Measurements from ENCODE around the gene GLI3. TPM values are rescaled to one million over a fixed set of nuclear protein-coding genes. Genes with fewer than 3 reads are reported as not detected.

GLI3 gene
- total RNA-seq (2021; fragmentation: NEBNext Ultra II Directional; extraction: Animal tissue kit (Norgen Biotek cat#: 25700)): 31.1 and 35.4 TPM in 2 replicates
- polyA plus RNA-seq (2011; rRNA removed): 8.0 and 10.6 TPM in 2 replicates
- polyA plus RNA-seq (2011; cell fraction: cytosol; rRNA removed): 6.6 TPM
- 14.8 TPM for polyA plus RNA-seq (2011; cell fraction: nucleus; rRNA removed)
- 11.4 to 18.7 TPM (median 12.7 TPM) in 4 replicates for polyA plus RNA-seq (2012, experiment 1 of 2)
- 3.0 TPM for polyA plus RNA-seq (2012, experiment 2 of 2)
- 7.5 TPM for polyA plus RNA-seq (2013, experiment 1 of 2)
- polyA plus RNA-seq (2013, experiment 2 of 2): 8.6 TPM
- 29.8 and 32.1 TPM in 2 replicates for polyA minus RNA-seq (2011; rRNA and poly(A)+ RNA removed)
- polyA minus RNA-seq (2011; cell fraction: cytosol; rRNA and poly(A)+ RNA removed): 16.4 TPM
- polyA minus RNA-seq (2011; cell fraction: nucleus; rRNA and poly(A)+ RNA removed): 27.0 TPM
- long read RNA-seq, experiment 1, partial matches to known transcripts: 0 of 8 reads
- long read RNA-seq, experiment 1, other reads (novel, unspliced or antisense): 8 of 8 reads
- long read RNA-seq, experiment 2, partial matches to known transcripts: 0 of 10 reads
- long read RNA-seq, experiment 2, other reads (novel, unspliced or antisense): 10 of 10 reads

DNA sequence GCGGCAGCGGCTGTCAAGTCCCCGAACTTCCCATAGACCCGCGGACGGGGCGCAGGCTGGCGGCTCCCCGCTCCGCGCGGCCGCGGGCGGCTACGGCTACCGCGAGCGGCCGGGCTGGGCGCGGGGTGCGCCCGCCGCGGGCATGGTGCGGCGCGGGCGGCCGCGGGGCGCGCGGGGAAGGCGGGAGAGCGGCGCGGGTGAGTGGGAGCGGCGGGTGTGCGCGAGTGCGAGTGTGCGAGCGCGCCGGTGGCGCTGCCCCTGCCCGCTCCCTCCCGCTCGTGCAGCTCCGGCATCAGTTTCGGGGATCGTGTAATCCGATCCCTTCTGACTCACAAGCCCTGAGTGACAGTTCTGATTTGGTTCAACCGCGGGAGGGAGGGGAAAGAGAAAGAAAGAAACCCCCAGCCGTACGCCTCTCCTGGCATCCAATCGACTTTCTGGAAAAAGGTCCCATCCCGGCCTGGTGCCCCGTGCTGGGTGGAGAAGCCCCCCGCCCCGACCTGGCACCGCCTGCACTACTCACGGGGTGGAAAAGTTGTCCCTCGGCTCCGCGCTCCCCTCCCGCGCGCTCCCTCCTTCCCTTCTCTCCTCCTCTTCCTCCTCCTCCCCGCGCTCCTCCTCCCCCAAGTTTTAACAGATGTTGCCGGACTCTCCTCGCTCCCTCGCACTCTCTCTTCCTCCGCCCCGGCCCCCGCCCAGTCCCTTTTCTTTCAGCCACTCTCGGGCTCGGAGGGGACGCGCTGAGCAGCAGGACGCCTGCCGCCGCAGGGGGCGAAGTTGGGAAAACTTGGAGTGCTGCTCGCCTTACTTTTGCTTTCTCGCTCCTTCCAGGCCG lies at the start of gene GLI3:
TSS of gene GLI3 (minus strand) at position 234 of the 835 bp plus-strand sequence. CDS start 13,956 bp downstream, outside the sequence.
- H3K4ac ChIP-seq (replicated peaks; ENCODE audit: insufficient read length, low read depth, low read length): no peak within 1 kb of the TSS
- peaks cover 0 to 2% of the 10 kb centered on the region in 2 experiments for H4K20me1 ChIP-seq (replicated peaks in 1 of 2; ENCODE audit: control insufficient read depth in 1 of 2, insufficient read depth in 2 of 2, low read length in 2 of 2)
- peak within 1 kb of the TSS; percentile 17 for H4K91ac ChIP-seq (replicated peaks; ENCODE audit: insufficient read length, low read length)
- H3K79me2 ChIP-seq (ENCODE audit: control insufficient read depth in 1 of 2, insufficient read depth in 2 of 2, low read length in 2 of 2): peaks cover 0 to 39% of the 10 kb centered on the region in 2 experiments; a peak in 2 of 4 replicates
- ChIA-PET CTCF (ENCODE audit: partially characterized antibody) (no interaction called here), POLR2A (ENCODE audit: partially characterized antibody) (interaction anchor here (0.7 to 2.3 kb wide), 7 partner anchors 8 to 258 kb away, joined by 3 to 6 read pairs (median 5); no protein-coding TSS in a partner anchor)
- 1% methylated on average over 32 of the region's 92 CpGs; no CpG with 5 or more reads in 1 of the 2 experiments for WGBS, 2 experiments (ENCODE audit: extremely low coverage in 1 of 2, insufficient coverage in 1 of 2, insufficient read length in 1 of 2, insufficient replicate concordance in 2 of 2, low coverage in 1 of 2, low lambda C conversion rate in 2 of 2, missing lambda C conversion rate in 1 of 2)
- H2BK5ac ChIP-seq (ENCODE audit: low read depth, low read length): peak within 1 kb of the TSS; percentile 88
- 0 out of 2 replicates have a peak within 1 kb of the TSS, but pooled peaks have one; percentile 32 for H2BK12ac ChIP-seq (ENCODE audit: low read depth, low read length)
- peak within 1 kb of the TSS; percentile 61 for H2AFZ ChIP-seq (ENCODE audit: low read length)
- H2BK15ac ChIP-seq (ENCODE audit: low read length): no peak within 1 kb of the TSS
- H3K9ac ChIP-seq (replicated peaks in 1 of 4; ENCODE audit: extremely low read depth in 1 of 4, low read depth in 3 of 4, low read length in 3 of 4): peak within 1 kb of the TSS; percentile 45 to 88 (median 59)
- H3K79me1 ChIP-seq (ENCODE audit: low read depth, low read length): no peaks in the 10 kb centered on the region
- no peak within 1 kb of the TSS for H2BK20ac ChIP-seq (ENCODE audit: low read length)
- H3K14ac ChIP-seq (ENCODE audit: insufficient read length): peak within 1 kb of the TSS; percentile 94
- H3K4me1 ChIP-seq (replicated peaks in 1 of 4; ENCODE audit: control insufficient read depth in 3 of 4, insufficient read depth in 4 of 4, low read length in 3 of 4): peaks cover 2 to 23% (median 13%) of the 10 kb centered on the region in 4 experiments; a peak in 6 of 7 replicates
- no peak within 1 kb of the TSS for H2BK120ac ChIP-seq (replicated peaks; ENCODE audit: low read depth, low read length)
- H3K23ac ChIP-seq (ENCODE audit: insufficient read length): peak within 1 kb of the TSS; percentile 27
- H3K4me3 ChIP-seq (ENCODE audit: extremely low read depth in 1 of 4, insufficient read depth in 2 of 4, low read depth in 3 of 4, low read length in 4 of 4): peak within 1 kb of the TSS; percentile 63 to 94 (median 85)
- peak within 1 kb of the TSS; percentile 65 for H4K5ac ChIP-seq (ENCODE audit: insufficient read length, low read depth, low read length)
- DNase-seq (ENCODE audit: low read depth in 1 of 2, low spot score in 2 of 2) (peak in 1 of 2 experiments; percentile 91), FAIRE-seq (no peak)
- peak within 1 kb of the TSS; percentile 80 for H4K8ac ChIP-seq (ENCODE audit: extremely low read depth, insufficient read depth, low read length)
- peak within 1 kb of the TSS; percentile 63; the same call in 1 of the 2 replicates for H3K27ac ChIP-seq (ENCODE audit: low read depth, low read length)
- H3K56ac ChIP-seq (replicated peaks; ENCODE audit: insufficient read length, low read depth, low read length): no peak within 1 kb of the TSS
- H3K9me3 ChIP-seq (ENCODE audit: insufficient read depth in 2 of 2, low read depth in 1 of 2, low read length in 1 of 2): no peaks in the 10 kb centered on the region
- peak within 1 kb of the TSS; percentile 94 to 97 for H3K4me2 ChIP-seq (ENCODE audit: insufficient read depth in 1 of 2, low read depth in 2 of 2, low read length in 2 of 2)
- H3K18ac ChIP-seq (ENCODE audit: extremely low read depth, low read length): peak within 1 kb of the TSS; percentile 73
- peaks cover 10% of the 10 kb centered on the region; the same call in 1 of the 2 replicates for H3K23me2 ChIP-seq (ENCODE audit: low read depth, low read length)
- H2AK5ac ChIP-seq (ENCODE audit: low read depth, low read length): no peak within 1 kb of the TSS
- peaks cover 0 to 24% (median 13%) of the 10 kb centered on the region in 4 experiments; a peak in 5 of 7 replicates for H3K27me3 ChIP-seq (replicated peaks in 1 of 4; ENCODE audit: control insufficient read depth in 3 of 4, extremely low read depth in 1 of 4, insufficient read depth in 3 of 4, low read length in 3 of 4)
- H3K36me3 ChIP-seq (ENCODE audit: control insufficient read depth in 2 of 4, insufficient read depth in 4 of 4, low read length in 3 of 4): no peaks in the 10 kb centered on the region
- TF ChIP-seq TAF7 (optimal IDR thresholded peaks at IDR 0.05; ENCODE audit: borderline replicate concordance, low read depth, low read length): no peak
- no peak for TF ChIP-seq GABPA (IDR thresholded peaks at IDR 0.05; ENCODE audit: borderline replicate concordance, insufficient read depth, low read length)
- TF ChIP-seq SP4 (IDR thresholded peaks at IDR 0.05; ENCODE audit: low read length): no peak
- TF ChIP-seq, protein P1, sequence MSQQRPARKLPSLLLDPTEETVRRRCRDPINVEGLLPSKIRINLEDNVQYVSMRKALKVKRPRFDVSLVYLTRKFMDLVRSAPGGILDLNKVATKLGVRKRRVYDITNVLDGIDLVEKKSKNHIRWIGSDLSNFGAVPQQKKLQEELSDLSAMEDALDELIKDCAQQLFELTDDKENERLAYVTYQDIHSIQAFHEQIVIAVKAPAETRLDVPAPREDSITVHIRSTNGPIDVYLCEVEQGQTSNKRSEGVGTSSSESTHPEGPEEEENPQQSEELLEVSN (IDR thresholded peaks at IDR 0.05): no peak
- TF ChIP-seq BCL11A (IDR thresholded peaks at IDR 0.05; ENCODE audit: low read depth in 2 of 2, low read length in 2 of 2): no peak
- no peak for TF ChIP-seq RFX5 (IDR thresholded peaks at IDR 0.05; ENCODE audit: borderline replicate concordance, low read depth, low read length)
- no peak for TF ChIP-seq SP2 (IDR thresholded peaks at IDR 0.05; ENCODE audit: low read length)
- TF ChIP-seq SAP30 (IDR thresholded peaks at IDR 0.05; ENCODE audit: insufficient read depth, insufficient replicate concordance, low read length): peak; percentile 59
